IMR-90 (cell line): ENCODE data around the gene IFIT1B. TPM values are rescaled to one million over a fixed set of nuclear protein-coding genes. Genes with fewer than 3 reads are reported as not detected.

Source experiments
- ATAC-seq: fragments of 200-7000 bp; cut with Tn5 transposase; 2 replicates; pipeline ENCODE4 v1.9.1; 2020; ENCODE audit warnings: low read depth, mild to moderate bottlenecking, moderate library complexity
- BruUV-seq: library from RNA; stranded (reverse); fragments of 400-500 nt; replicated peaks from 2 replicates; lab custom pipeline; 2021; lab: Mats Ljungman, UMichigan
- CTCF ChIA-PET: fragments of 300-600 bp; formaldehyde crosslinking; extraction: SDS; loops from one replicate; lab custom pipeline; 2021; ENCODE audit warnings: antibody characterized with exemption; lab: Yijun Ruan, JAX
- POLR2A ChIA-PET: fragments of 300-600 bp; sonication (Branson Sonifier 250); formaldehyde crosslinking; loops from one replicate; lab custom pipeline; 2022; ENCODE audit warnings: antibody characterized with exemption; ENCODE audit not compliant: unreplicated experiment; lab: Charles Lee
- DNase-seq: peaks from one replicate; pipeline ENCODE4 v3.0.0; 2013
- H2AFZ ChIP-seq: replicated peaks from 2 replicates; pipeline ENCODE3; 2013; ENCODE audit warnings: low read length, mild to moderate bottlenecking; ENCODE audit not compliant: poor library complexity
- H2AK5ac ChIP-seq: 2 replicates; pipeline ENCODE4 v1.6.1; 2013; ENCODE audit warnings: low read depth, low read length, inconsistent platforms
- H2AK9ac ChIP-seq: replicated peaks from 2 replicates; pipeline ENCODE3; 2013; ENCODE audit warnings: mild to moderate bottlenecking, low read depth, low read length, moderate library complexity; ENCODE audit not compliant: poor library complexity
- H2BK120ac ChIP-seq: 2 replicates; pipeline ENCODE4 v1.6.1; 2013; ENCODE audit warnings: low read depth, low read length, inconsistent platforms
- H2BK15ac ChIP-seq: 3 replicates; pipeline ENCODE4 v1.6.1; 2013; ENCODE audit warnings: low read depth, low read length, inconsistent platforms
- H2BK20ac ChIP-seq: 2 replicates; pipeline ENCODE4 v1.6.1; 2013; ENCODE audit warnings: low read depth, mild to moderate bottlenecking, inconsistent platforms, low read length, moderate library complexity
- H2BK5ac ChIP-seq: 2 replicates; pipeline ENCODE4 v1.6.1; 2013; ENCODE audit warnings: mild to moderate bottlenecking, low read depth, low read length, inconsistent platforms; ENCODE audit not compliant: poor library complexity, severe bottlenecking
- H3K14ac ChIP-seq: replicated peaks from 2 replicates; pipeline ENCODE4 v1.6.1; 2013; ENCODE audit warnings: low read depth, low read length, inconsistent platforms
- H3K18ac ChIP-seq: 2 replicates; pipeline ENCODE4 v1.6.1; 2013; ENCODE audit warnings: low read depth, low read length, control low read depth
- H3K23ac ChIP-seq: 2 replicates; pipeline ENCODE4 v1.6.1; 2013; ENCODE audit warnings: low read depth, low read length, inconsistent platforms
- H3K27ac ChIP-seq: 2 replicates; pipeline ENCODE4 v1.5.1; 2013; ENCODE audit warnings: mild to moderate bottlenecking, control low read depth, low read length; ENCODE audit not compliant: insufficient read depth
- H3K27me3 ChIP-seq: 2 replicates; pipeline ENCODE4 v1.6.1; 2013; ENCODE audit warnings: low read length; ENCODE audit not compliant: control insufficient read depth, insufficient read depth
- H3K36me3 ChIP-seq: 2 replicates; pipeline ENCODE4 v1.6.1; 2013; ENCODE audit warnings: low read length, mixed read lengths; ENCODE audit not compliant: control insufficient read depth, insufficient read depth
- H3K4ac ChIP-seq: 2 replicates; pipeline ENCODE4 v1.6.1; 2013; ENCODE audit warnings: low read depth, low read length, inconsistent platforms
- H3K4me1 ChIP-seq: 2 replicates; pipeline ENCODE4 v1.6.1; 2013; ENCODE audit warnings: low read length, mixed read lengths; ENCODE audit not compliant: control insufficient read depth, insufficient read depth
- H3K4me2 ChIP-seq: 2 replicates; pipeline ENCODE4 v1.6.1; 2013; ENCODE audit warnings: low read depth, mild to moderate bottlenecking, control low read depth, low read length, moderate library complexity
- H3K4me3 ChIP-seq: 2 replicates; pipeline ENCODE4 v1.5.1; 2013; ENCODE audit warnings: low read depth, mild to moderate bottlenecking, control low read depth, low read length, moderate library complexity; ENCODE audit not compliant: insufficient read depth
- H3K56ac ChIP-seq: 2 replicates; pipeline ENCODE4 v1.6.1; 2013; ENCODE audit warnings: low read length, inconsistent platforms; ENCODE audit not compliant: insufficient read depth; ENCODE audit errors: extremely low read depth
- H3K79me1 ChIP-seq, 2 experiments: 2 replicates each; pipeline ENCODE4 v1.6.1; 2013; ENCODE audit warnings: low read length in 2 of 2, inconsistent platforms in 1 of 2, low read depth in 1 of 2
- H3K9ac ChIP-seq: 2 replicates; pipeline ENCODE4 v1.6.1; 2013; ENCODE audit warnings: low read depth, low read length, control low read depth
- H3K9me1 ChIP-seq: 2 replicates; pipeline ENCODE4 v1.6.1; 2013; ENCODE audit warnings: low read length, inconsistent platforms; ENCODE audit not compliant: insufficient read depth
- H3K9me3 ChIP-seq: 2 replicates; pipeline ENCODE4 v1.6.1; 2013; ENCODE audit warnings: low read length; ENCODE audit not compliant: control insufficient read depth, insufficient read depth
- H4K20me1 ChIP-seq: 2 replicates; pipeline ENCODE4 v1.6.1; 2013; ENCODE audit warnings: low read length, inconsistent platforms; ENCODE audit not compliant: insufficient read depth
- H4K5ac ChIP-seq: 2 replicates; pipeline ENCODE4 v1.6.1; 2013; ENCODE audit warnings: mild to moderate bottlenecking, low read depth, low read length, control low read depth
- H4K8ac ChIP-seq, 2 experiments: 2 replicates each; pipeline ENCODE4 v1.6.1; 2013; ENCODE audit warnings: low read depth in 2 of 2, low read length in 2 of 2, control low read depth in 1 of 2, inconsistent platforms in 1 of 2
- H4K91ac ChIP-seq: 2 replicates; pipeline ENCODE4 v1.6.1; 2013; ENCODE audit warnings: low read depth, low read length, inconsistent platforms; ENCODE audit not compliant: insufficient read depth
- BHLHE40 ChIP-seq: fragments of 150-350 bp; IDR thresholded peaks from 2 replicates; pipeline ENCODE4 v1.6.1; 2016; ENCODE audit warnings: mild to moderate bottlenecking, low read depth, low read length
- CTCF ChIP-seq: conservative IDR thresholded peaks from 2 replicates; pipeline ENCODE4 v1.5.1; 2012; ENCODE audit warnings: mild to moderate bottlenecking, low read depth, low read length, improper control_type of control experiment
- MAZ ChIP-seq: IDR thresholded peaks from 2 replicates; pipeline ENCODE4 v1.6.1; 2012; ENCODE audit warnings: low read depth, mild to moderate bottlenecking, low read length, improper control_type of control experiment, moderate library complexity, borderline replicate concordance
- NFE2L2 ChIP-seq: fragments of 150-350 bp; IDR thresholded peaks from 2 replicates; pipeline ENCODE4 v1.6.1; 2016; ENCODE audit warnings: low read depth, mild to moderate bottlenecking, low read length
- SMC3 ChIP-seq: fragments of 150-350 bp; IDR thresholded peaks from 2 replicates; pipeline ENCODE4 v1.6.1; 2016; ENCODE audit warnings: low read depth, mild to moderate bottlenecking, antibody characterized with exemption, low read length, moderate library complexity
- WGBS, 2 experiments: methylation state at CpG; one replicate each; pipeline versions ENCODE4 v1.1.5 to v1.1.7; 2013; ENCODE audit warnings: missing lambda C conversion rate in 2 of 2; ENCODE audit not compliant: insufficient read length in 1 of 2; ENCODE audit errors: extremely low coverage in 2 of 2; 5-methylcytosine and 5-hydroxymethylcytosine counted together
- dilution Hi-C: fragments of 300-500 bp; cut with HindIII; formaldehyde crosslinking; loops from one replicate; pipeline ENCODE4 v1.14.3; 2018; ENCODE audit warnings: low sequenced_read_pairs; ENCODE audit not compliant: unreplicated experiment
- in situ Hi-C: fragments of 300-500 bp; cut with MboI; formaldehyde crosslinking; loops from 3 replicates; pipeline ENCODE4 v1.14.3; 2019; ENCODE audit warnings: low sequenced_read_pairs, inconsistent platforms, mixed read lengths
- intact Hi-C: fragments of 100-400 bp; cut with micrococcal nuclease; formaldehyde crosslinking; loops from 2 replicates; pipeline ENCODE4 v1.10.0; 2022
- polyA plus RNA-seq, 3 experiments: library from polyadenylated mRNA; depleted of rRNA; stranded (reverse); fragments of >200 nt; gene quantifications; 2 replicates each; pipeline ENCODE4 v1.2.3, GENCODE V29; 2012; ENCODE audit warnings: low replicate concordance in 1 of 3
- total RNA-seq: library from RNA; depleted of rRNA; stranded (reverse); fragments of >200 nt; gene quantifications from 2 replicates; pipeline ENCODE4 v1.2.3, GENCODE V29; 2012

Gene IFIT1B
- total and polyA plus RNA-seq, 2 of the 4 experiments (the other 2 are of a cell fraction), result not detected

- ATAC-seq, result peak; percentile 32
- no peaks in the 10 kb centered on the region for H3K36me3 ChIP-seq
- H4K5ac ChIP-seq, result no peak overlapping the region
- no peak overlapping the region for H3K18ac ChIP-seq
- in situ Hi-C loops, result no loop called here
- no peak overlapping the region for H2BK20ac ChIP-seq
- no peak overlapping the region for H3K14ac ChIP-seq
- TF ChIP-seq BHLHE40 (no peak), CTCF (no peak), MAZ (no peak), SMC3 (no peak), NFE2L2 (no peak)
- H3K4me3 ChIP-seq, result no peak overlapping the region
- no peak overlapping the region for H2BK5ac ChIP-seq
- H3K79me1 ChIP-seq, result no peaks in the 10 kb centered on the region
- H4K8ac ChIP-seq, result no peak overlapping the region
- H4K91ac ChIP-seq, result no peak overlapping the region
- dilution Hi-C loops, result no loop called here
- H3K27me3 ChIP-seq, result no peaks in the 10 kb centered on the region
- no peak overlapping the region for H2AFZ ChIP-seq
- intact Hi-C loops, result loop anchor here (2.0 to 5.0 kb wide), 2 partner anchors 41 to 73 kb away; partner anchors contain the start of gene IFIT3
- no peak overlapping the region for H3K27ac ChIP-seq
- no peaks in the 10 kb centered on the region for H4K20me1 ChIP-seq
- no peak overlapping the region for H3K4ac ChIP-seq
- H3K9me1 ChIP-seq, result no peaks in the 10 kb centered on the region
- H2AK9ac ChIP-seq, result no peak overlapping the region
- no peak for DNase-seq
- no peak overlapping the region for H3K4me2 ChIP-seq
- H2BK15ac ChIP-seq, result no peak overlapping the region
- peaks cover 3% of the 10 kb centered on the region; the same call in 1 of the 2 replicates for H3K4me1 ChIP-seq
- no peak overlapping the region for H3K9ac ChIP-seq
- no peak overlapping the region for H2AK5ac ChIP-seq
- H3K23ac ChIP-seq, result no peak overlapping the region
- H3K9me3 ChIP-seq, result no peaks in the 10 kb centered on the region
- BruUV-seq, result no TSS peak
- WGBS, 2 experiments, result no CpG with 5 or more reads among the region's 1 CpG
- H2BK120ac ChIP-seq, result no peak overlapping the region
- CTCF ChIA-PET, result no interaction called here
- no peak overlapping the region for H3K56ac ChIP-seq
- POLR2A ChIA-PET, result no interaction called here
Measured at GRCh38 chr10:89368129-89368528, 9.7 kb upstream of the IFIT1B start.
